GM12892 (cell line): ENCODE data around the gene FER.
"Not testable (repeated sequence)": the region's sequence is repeated elsewhere in the genome, so short reads cannot be mapped to it uniquely, and the experiment has no call there.

Experiments
- DNase-seq: peaks from one replicate; pipeline ENCODE4 v3.0.0; 2011; ENCODE audit not compliant: insufficient read length
- FAIRE-seq: peaks from 2 replicates; lab custom pipeline; 2011; peaks lifted over from hg19 to GRCh38; lab: Jason Lieb, UNC
- POLR2A ChIP-seq: IDR thresholded peaks from 2 replicates; pipeline ENCODE4 v1.6.1; 2011; ENCODE audit warnings: low read depth, low read length, control low read depth
- POLR2AphosphoS5 ChIP-seq: IDR thresholded peaks from 2 replicates; pipeline ENCODE4 v1.6.1; 2011; ENCODE audit warnings: low read depth, low read length, control low read depth
- TAF1 ChIP-seq: IDR thresholded peaks from 2 replicates; pipeline ENCODE4 v1.6.1; 2011; ENCODE audit warnings: low read depth, mild to moderate bottlenecking, control low read depth, low read length, borderline replicate concordance

Gene FER

DNA sequence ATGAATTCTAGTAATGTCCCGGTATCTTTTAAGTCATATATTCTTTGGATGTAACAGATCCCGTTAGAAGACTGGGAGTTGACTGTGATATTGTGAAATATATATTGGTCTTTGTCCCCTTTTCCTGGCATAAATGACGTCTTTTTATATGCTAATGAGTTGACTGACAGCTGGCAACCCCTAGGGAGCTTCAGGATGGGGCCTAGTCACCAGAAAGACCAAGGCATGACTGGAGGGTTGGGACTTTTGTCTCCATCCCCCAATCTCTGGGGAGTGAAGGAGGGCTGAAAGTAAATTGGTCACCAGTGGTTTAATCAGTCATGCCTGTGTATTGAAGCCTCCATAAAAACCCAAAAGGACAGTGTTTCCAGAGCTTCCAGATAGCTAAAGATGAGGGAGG lies 420.5 kb downstream of the FER start:
- no peak for FAIRE-seq
- TF ChIP-seq POLR2A (no peak), POLR2AphosphoS5 (no peak), TAF1 (no peak)
- DNase-seq = no peak

DNA sequence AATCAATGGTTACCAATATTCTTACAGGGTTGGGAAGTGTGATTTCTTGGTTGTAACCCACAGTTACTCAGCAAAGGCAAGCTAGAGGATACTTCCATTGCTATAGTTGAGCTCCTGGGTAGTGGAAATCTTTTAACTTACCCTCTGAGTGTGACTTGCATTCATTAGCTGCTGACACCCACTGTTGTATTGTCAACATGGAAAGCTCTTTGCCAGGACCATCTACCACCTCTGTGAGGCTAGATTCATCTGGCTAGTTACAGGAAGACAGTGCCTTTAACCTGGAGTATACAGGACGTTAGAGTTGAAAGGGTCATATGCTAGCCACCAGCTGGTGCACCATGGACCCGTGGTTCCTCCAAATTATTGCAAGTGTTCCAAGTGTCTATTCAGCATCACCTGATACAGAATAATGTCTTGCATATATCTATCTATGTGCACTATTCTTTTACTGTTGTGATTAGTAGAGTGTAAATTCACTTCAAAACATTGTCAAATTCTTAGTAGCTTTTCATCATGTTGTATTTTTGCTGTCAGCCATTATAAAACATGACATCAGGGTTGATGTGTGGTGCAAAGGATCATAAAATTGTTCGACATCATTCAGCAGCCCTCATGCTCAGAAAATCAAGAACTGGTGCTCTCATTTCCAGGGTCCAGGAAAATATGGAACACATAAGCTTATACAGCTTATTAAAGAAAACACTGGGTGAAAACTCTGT lies 423.1 kb downstream of the FER start:
- DNase-seq (no peak), FAIRE-seq (no peak)
- no peak for TF ChIP-seq TAF1
- TF ChIP-seq POLR2AphosphoS5 = no peak
- TF ChIP-seq POLR2A = no peak

DNA sequence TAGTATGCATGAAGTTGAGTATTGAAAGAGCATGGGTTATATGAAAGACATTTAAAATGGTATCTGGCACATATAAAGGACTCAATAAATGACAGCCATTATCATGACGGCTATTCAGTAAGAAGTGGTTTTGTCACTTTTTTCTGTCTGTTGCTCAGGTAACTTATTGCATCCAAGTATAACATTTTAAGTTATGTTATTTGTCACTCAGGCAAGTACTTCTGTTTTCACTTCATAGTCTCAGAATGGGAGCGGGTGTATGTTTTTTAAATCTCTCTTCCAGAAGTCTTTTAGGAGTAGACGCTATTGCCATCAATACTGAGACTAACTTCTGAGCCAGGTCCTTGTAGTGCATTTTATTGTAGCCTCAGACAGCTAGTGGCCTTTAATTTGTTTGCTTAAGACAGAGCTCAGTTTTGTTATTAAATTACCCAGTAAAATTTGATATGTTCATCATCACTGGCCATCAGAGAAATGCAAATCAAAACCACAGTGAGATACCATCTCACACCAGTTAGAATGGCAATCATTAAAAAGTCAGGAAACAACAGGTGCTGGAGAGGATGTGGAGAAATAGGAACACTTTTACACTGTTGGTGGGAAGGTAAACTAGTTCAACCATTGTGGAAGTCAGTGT lies 423.9 kb downstream of the FER start:
- DNase-seq = not testable (repeated sequence)
- FAIRE-seq = peak; percentile 9

DNA sequence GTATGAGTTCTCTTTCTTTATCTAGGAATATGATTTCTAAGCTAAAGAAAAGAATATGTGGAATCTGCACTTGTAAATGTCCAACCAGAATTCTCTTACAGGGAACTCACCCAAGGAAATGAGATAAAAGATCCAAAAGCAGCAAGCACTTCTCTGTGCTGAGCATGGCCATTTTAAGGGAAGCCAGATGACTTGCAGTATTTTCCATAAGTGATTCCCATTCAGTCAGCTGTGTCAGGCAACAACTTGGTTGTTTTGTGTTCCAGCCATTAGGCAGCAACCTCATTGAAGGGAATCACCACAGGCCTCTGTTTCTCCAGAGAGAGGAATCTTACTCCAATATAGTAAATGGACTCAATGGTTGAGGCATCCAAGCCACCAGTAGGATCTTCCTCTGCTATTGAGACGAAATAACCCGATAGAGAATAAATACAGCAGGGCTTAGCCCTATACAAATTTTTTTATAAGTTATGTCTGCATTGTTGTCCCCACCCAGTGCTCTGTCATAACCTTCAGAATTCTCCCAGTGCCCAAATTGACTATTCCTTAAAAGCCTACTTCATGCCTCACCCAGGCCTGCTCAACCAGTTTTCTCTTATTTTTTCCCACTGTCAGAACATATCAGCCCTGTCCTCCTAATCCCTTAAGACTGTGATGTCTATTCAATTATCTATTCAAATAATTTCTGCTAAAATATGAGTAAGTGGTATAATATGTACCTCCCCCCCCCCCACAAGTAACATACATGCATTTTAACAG lies 425.5 kb downstream of the FER start:
- no peak for TF ChIP-seq POLR2A
- no peak for TF ChIP-seq POLR2AphosphoS5
- no peak for TF ChIP-seq TAF1
- FAIRE-seq (no peak), DNase-seq (no peak)

DNA sequence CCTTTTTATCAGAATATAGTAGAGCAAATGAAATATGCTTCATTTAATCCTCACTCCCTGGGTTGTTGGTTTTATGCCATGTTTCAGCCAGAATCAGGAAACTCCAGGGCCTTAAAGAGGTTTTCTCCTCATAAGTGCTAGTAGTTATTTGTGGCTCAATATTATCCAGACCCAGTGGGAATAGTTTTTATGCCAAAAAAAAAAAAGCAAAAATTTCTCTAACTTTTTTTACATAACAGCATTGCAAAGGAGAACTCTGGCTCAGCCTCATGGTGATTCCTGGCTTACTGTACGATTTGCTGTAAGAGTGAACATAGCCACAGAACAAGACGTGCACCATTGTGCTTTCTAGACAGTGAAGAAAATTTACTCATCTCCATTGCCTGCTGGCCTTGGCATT lies 429.5 kb downstream of the FER start:
- FAIRE-seq (no peak), DNase-seq (no peak)
- TF ChIP-seq POLR2A (no peak), TAF1 (no peak), POLR2AphosphoS5 (no peak)

GRCh38 chr5:109177782-109178181 lies 430.1 kb downstream of the FER start:
- FAIRE-seq = no peak
- no peak for DNase-seq
- TF ChIP-seq POLR2A (no peak), POLR2AphosphoS5 (no peak), TAF1 (no peak)

DNA sequence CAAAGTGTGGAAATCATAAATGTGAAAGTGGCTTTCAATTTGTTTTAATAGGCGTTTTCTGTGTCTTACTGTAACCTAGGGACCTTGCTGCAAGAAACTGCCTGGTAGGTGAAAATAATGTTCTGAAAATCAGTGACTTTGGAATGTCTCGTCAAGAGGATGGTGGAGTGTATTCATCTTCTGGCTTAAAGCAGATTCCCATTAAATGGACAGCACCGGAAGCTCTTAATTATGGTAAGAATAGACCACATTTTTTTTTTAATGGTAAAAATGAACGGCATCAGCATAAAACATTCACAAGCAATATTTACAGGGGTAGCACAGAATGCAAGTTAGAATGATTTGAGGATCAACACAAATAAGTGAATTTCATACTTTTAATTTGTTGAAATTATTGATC lies 433.0 kb downstream of the FER start:
- no peak for FAIRE-seq
- no peak for DNase-seq
- no peak for TF ChIP-seq POLR2AphosphoS5

- no peak for DNase-seq
- FAIRE-seq = no peak
- TF ChIP-seq TAF1 (no peak), POLR2A (no peak), POLR2AphosphoS5 (no peak)
Measured at GRCh38 chr5:109186759-109187158, 439.1 kb downstream of the FER start.

- FAIRE-seq (no peak), DNase-seq (no peak)
- TF ChIP-seq POLR2AphosphoS5 = no peak
- TF ChIP-seq POLR2A = no peak
- TF ChIP-seq TAF1 = no peak
Measured at GRCh38 chr5:109191153-109191558, 443.5 kb downstream of the FER start.

DNA sequence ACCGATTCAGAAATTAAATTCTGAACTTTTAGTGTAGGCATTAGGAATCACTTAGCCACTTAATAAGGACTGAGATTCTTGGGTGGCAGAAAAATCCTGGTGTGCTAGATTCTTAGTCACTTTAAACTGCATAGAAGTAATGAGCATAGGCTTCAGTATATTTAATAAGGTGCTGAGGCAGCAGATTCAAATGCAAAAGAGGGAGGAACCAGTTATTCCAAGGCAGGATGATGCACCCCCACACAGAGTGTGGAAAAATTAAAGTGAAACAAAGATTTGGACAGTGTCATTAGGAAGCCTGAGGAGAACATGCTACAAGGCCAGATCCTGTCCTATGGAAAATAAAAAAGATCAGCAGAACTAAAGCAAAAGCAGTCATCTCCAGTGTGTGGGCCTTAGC lies 444.3 kb downstream of the FER start:
- TF ChIP-seq POLR2AphosphoS5 = no peak
- no peak for TF ChIP-seq POLR2A
- TF ChIP-seq TAF1 = no peak
- no peak for FAIRE-seq
- no peak for DNase-seq

- FAIRE-seq (no peak), DNase-seq (no peak)
- TF ChIP-seq TAF1 (no peak), POLR2A (no peak), POLR2AphosphoS5 (no peak)
Measured at GRCh38 chr5:109192555-109193281, 445.0 kb downstream of the FER start.

DNA sequence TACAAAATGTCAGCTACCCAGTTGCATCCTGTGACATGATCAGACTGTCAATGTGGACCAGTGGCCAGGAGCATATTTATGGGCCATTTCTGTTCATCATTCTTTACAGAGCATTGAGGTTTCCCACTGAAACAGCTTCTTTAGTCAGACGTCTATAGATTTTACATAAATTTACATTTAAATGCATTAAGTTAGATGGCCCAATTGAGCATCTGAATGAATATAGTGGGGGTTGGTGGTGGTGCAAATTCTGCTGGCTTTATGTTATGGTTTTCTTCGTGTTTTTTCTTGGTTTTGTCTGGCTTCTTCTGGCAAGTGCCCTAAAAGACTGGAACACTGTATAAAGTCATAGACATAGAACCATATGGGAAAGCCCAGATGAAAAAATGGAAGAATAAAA lies 448.0 kb downstream of the FER start:
- FAIRE-seq = no peak
- no peak for TF ChIP-seq POLR2AphosphoS5
- no peak for TF ChIP-seq TAF1
- TF ChIP-seq POLR2A = no peak
- no peak for DNase-seq
